K562 (cell line): ENCODE measurements around the gene ENOSF1. TPM values are rescaled to one million over a fixed set of nuclear protein-coding genes. Genes with fewer than 3 reads are reported as not detected.

ENCODE experiments used
- BCOR ChIP-seq: fragments of 450-650 bp; IDR thresholded peaks from 2 replicates; pipeline ENCODE4 v1.6.1; 2016
- BHLHE40 ChIP-seq: IDR thresholded peaks from 2 replicates; pipeline ENCODE4 v1.6.1; 2011; ENCODE audit warnings: low read length, improper control_type of control experiment
- CHD1 ChIP-seq: fragments of 200-600 bp; sonication (generic); IDR thresholded peaks from one replicate; pipeline ENCODE4 v1.6.1; 2012; ENCODE audit warnings: mild to moderate bottlenecking, moderate library complexity, low read length, inconsistent platforms
- GABPB1 ChIP-seq: sonication (generic); formaldehyde crosslinking; IDR thresholded peaks from 2 replicates; pipeline ENCODE4 v1.8.0; 2022; ENCODE audit warnings: mild to moderate bottlenecking, missing genetic modification reagents
- GATAD2B ChIP-seq: fragments of 450-650 bp; IDR thresholded peaks from 2 replicates; pipeline ENCODE4 v1.6.1; 2017; ENCODE audit warnings: mild to moderate bottlenecking, borderline replicate concordance
- HMG20A ChIP-seq: fragments of 450-650 bp; formaldehyde crosslinking; conservative IDR thresholded peaks from 2 replicates; pipeline ENCODE4 v1.4.0; 2020; ENCODE audit warnings: mild to moderate bottlenecking, mixed read lengths
- NFRKB ChIP-seq: fragments of 450-650 bp; IDR thresholded peaks from 2 replicates; pipeline ENCODE4 v1.6.1; 2016; ENCODE audit warnings: low read depth
- OTX1 ChIP-seq: fragments of 450-650 bp; formaldehyde crosslinking; IDR thresholded peaks from 2 replicates; pipeline ENCODE4 v1.4.0; 2022; ENCODE audit warnings: mild to moderate bottlenecking
- PHF20 ChIP-seq: fragments of 450-650 bp; IDR thresholded peaks from 2 replicates; pipeline ENCODE4 v1.6.1; 2018; ENCODE audit not compliant: partially characterized antibody
- POLR2B ChIP-seq: fragments of 450-650 bp; IDR thresholded peaks from 2 replicates; pipeline ENCODE4 v1.6.1; 2018; ENCODE audit warnings: low read depth; ENCODE audit not compliant: partially characterized antibody
- POLR2H ChIP-seq: IDR thresholded peaks from 2 replicates; pipeline ENCODE4 v1.6.1; 2016; ENCODE audit warnings: missing genetic modification characterization, low read depth, mild to moderate bottlenecking, control low read depth, missing compliant biosample characterization, moderate library complexity
- RBBP5 ChIP-seq: fragments of 200-600 bp; sonication (generic); IDR thresholded peaks from 2 replicates; pipeline ENCODE4 v1.6.1; 2012; ENCODE audit warnings: borderline replicate concordance, mild to moderate bottlenecking, low read length, control low read depth, inconsistent platforms; ENCODE audit not compliant: insufficient read depth, poor library complexity, severe bottlenecking
- SAP30 ChIP-seq: fragments of 200-600 bp; sonication (generic); IDR thresholded peaks from 2 replicates; pipeline ENCODE4 v1.6.1; 2012; ENCODE audit warnings: borderline replicate concordance, low read depth, mild to moderate bottlenecking, moderate library complexity, low read length, control low read depth, inconsistent platforms; ENCODE audit not compliant: insufficient read depth, poor library complexity, severe bottlenecking
- SMARCC2 ChIP-seq: fragments of 450-650 bp; IDR thresholded peaks from 2 replicates; pipeline ENCODE4 v1.6.1; 2017; ENCODE audit warnings: antibody characterized with exemption, moderate library complexity, mild to moderate bottlenecking, low read depth
- TBP ChIP-seq: optimal IDR thresholded peaks from 2 replicates; pipeline ENCODE3; 2011; ENCODE audit warnings: low read depth, low read length, improper control_type of control experiment
- ZFPM2 ChIP-seq: fragments of 250-450 bp; sonication (Bioruptor Pico); IDR thresholded peaks from 2 replicates; pipeline ENCODE4 v1.5.1; 2022; ENCODE audit warnings: mild to moderate bottlenecking
- ZNF12 ChIP-seq: sonication (generic); formaldehyde crosslinking; IDR thresholded peaks from 2 replicates; pipeline ENCODE4 v1.4.0; 2020; ENCODE audit warnings: mild to moderate bottlenecking, missing genetic modification reagents
- ZNF24 ChIP-seq: fragments of 450-650 bp; IDR thresholded peaks from 2 replicates; pipeline ENCODE4 v1.6.1; 2016
- ZNF263 ChIP-seq: sonication (generic); formaldehyde crosslinking; IDR thresholded peaks from 2 replicates; pipeline ENCODE4 v1.8.0; 2022; ENCODE audit warnings: mild to moderate bottlenecking, missing genetic modification reagents, borderline replicate concordance
- ZNF311 ChIP-seq: fragments of 250-450 bp; sonication (Bioruptor Pico); IDR thresholded peaks from 2 replicates; pipeline ENCODE4 v1.4.0; 2020; ENCODE audit warnings: mild to moderate bottlenecking, moderate library complexity
- polyA plus RNA-seq, 8 experiments: library from polyadenylated mRNA; depleted of rRNA in 4 of 8; stranded (reverse) in 5 of 8; unstranded in 3 of 8; fragments of >200 nt; fragmentation: Nextera tagmentation in 2 of 8; fragmentation: Illumina TruSeq in 1 of 8; extraction: Ambion mirVana in 2 of 8; extraction: Trizol in 1 of 8; gene quantifications; 2 replicates each; pipeline versions ENCODE4 v1.2.1 to v1.2.3, GENCODE V29; 2011 to 2014; ENCODE audit warnings: inconsistent platforms in 1 of 8, missing spikeins in 1 of 8
- total RNA-seq, 7 experiments: library from RNA; depleted of rRNA in 6 of 7; stranded (reverse); fragments of >200 nt in 6 of 7; fragmentation: Illumina TruSeq in 2 of 7; extraction: Trizol in 2 of 7; gene quantifications; 2 replicates each; pipeline versions ENCODE4 v1.2.1 to v1.2.3, GENCODE V29; 2011 to 2021; ENCODE audit warnings: low replicate concordance in 1 of 7
- TF ChIP-seq, protein P1 (sequence below): fragments of 450-650 bp; IDR thresholded peaks from 2 replicates; pipeline ENCODE4 v1.6.1; 2018; ENCODE audit not compliant: partially characterized antibody
- TF ChIP-seq, protein P2 (sequence below): sonication (generic); formaldehyde crosslinking; IDR thresholded peaks from 2 replicates; pipeline ENCODE4 v1.8.0; 2022; ENCODE audit warnings: missing genetic modification reagents, mild to moderate bottlenecking, moderate library complexity, borderline replicate concordance
- TF ChIP-seq, protein P3 (sequence below): fragments of 250-450 bp; sonication (Bioruptor Pico); IDR thresholded peaks from 2 replicates; pipeline ENCODE4 v1.5.0; 2021

ENOSF1 gene
- total and polyA plus RNA-seq, 9 of the 15 experiments (the other 6 are each of a cell fraction or from before 2014, with no cell fraction given): 15.5 to 66.4 (median 46.5) TPM

DNA sequence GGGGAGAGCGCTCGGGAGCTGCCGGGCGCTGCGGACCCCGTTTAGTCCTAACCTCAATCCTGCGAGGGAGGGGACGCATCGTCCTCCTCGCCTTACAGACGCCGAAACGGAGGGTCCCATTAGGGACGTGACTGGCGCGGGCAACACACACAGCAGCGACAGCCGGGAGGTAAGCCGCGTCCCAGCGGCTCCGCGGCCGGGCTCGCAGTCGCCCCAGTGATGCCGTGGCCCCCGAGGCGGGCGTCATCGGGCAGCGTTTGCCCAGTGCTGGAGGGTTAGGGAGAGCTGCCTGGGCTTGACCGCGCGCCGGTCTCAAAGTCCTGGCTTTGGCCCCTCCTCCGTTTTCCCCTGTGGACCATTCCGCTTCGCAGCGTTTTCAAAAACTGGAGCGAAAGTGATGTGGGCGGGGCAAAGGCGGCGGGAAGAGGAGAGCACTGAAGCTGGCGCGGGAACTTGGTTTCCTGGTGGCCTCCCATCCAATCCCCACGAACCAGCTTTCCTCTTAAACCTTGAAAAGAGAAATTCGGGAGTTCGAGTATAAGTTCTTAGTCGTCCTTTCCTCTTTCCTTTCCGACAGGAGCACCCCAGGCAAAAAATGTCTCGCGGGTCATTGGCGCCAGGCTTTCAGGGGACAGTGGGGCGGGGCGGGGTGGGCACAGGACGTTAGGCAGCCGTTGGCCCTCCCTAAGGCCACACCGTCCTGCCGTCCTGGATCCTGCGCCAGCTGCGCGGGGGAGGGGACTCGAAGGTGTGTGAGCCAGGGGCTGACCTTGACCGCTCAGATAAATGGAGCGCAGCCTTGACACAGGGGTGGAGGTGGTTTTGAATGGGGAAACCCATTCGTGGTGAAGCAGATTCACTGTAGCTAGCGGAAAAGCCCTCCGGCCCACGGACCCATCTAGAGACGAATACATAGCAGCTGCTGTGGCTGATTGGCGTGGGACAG is 54.2 kb downstream of the ENOSF1 start (continued):
- TF ChIP-seq PHF20 (peak; percentile 54), CHD1 (peak; percentile 75), ZNF12 (CRISPR knock-in tag) (peak; percentile 2; the same call in 1 of the 2 replicates), TBP (peak; percentile 87), ZNF263 (no peak), NFRKB (peak; percentile 48), ZNF24 (peak; percentile 6; the same call in 1 of the 2 replicates), HMG20A (no peak), SMARCC2 (peak; percentile 40; the same call in 1 of the 2 replicates), GATAD2B (peak; percentile 26; the same call in 1 of the 2 replicates), RBBP5 (peak; percentile 88), BHLHE40 (peak; percentile 28; the same call in 1 of the 2 replicates), GABPB1 (CRISPR knock-in tag) (peak; percentile 74), SAP30 (peak; percentile 93), OTX1 (0 out of 2 replicates have a peak, but pooled peaks have one; percentile 4), ZNF311 (CRISPR knock-in tag) (no peak), BCOR (peak; percentile 45; the same call in 1 of the 2 replicates), POLR2H (peak; percentile 92), ZFPM2 (CRISPR knock-in tag) (no peak), POLR2B (peak; percentile 92)
- TF ChIP-seq, protein P1, sequence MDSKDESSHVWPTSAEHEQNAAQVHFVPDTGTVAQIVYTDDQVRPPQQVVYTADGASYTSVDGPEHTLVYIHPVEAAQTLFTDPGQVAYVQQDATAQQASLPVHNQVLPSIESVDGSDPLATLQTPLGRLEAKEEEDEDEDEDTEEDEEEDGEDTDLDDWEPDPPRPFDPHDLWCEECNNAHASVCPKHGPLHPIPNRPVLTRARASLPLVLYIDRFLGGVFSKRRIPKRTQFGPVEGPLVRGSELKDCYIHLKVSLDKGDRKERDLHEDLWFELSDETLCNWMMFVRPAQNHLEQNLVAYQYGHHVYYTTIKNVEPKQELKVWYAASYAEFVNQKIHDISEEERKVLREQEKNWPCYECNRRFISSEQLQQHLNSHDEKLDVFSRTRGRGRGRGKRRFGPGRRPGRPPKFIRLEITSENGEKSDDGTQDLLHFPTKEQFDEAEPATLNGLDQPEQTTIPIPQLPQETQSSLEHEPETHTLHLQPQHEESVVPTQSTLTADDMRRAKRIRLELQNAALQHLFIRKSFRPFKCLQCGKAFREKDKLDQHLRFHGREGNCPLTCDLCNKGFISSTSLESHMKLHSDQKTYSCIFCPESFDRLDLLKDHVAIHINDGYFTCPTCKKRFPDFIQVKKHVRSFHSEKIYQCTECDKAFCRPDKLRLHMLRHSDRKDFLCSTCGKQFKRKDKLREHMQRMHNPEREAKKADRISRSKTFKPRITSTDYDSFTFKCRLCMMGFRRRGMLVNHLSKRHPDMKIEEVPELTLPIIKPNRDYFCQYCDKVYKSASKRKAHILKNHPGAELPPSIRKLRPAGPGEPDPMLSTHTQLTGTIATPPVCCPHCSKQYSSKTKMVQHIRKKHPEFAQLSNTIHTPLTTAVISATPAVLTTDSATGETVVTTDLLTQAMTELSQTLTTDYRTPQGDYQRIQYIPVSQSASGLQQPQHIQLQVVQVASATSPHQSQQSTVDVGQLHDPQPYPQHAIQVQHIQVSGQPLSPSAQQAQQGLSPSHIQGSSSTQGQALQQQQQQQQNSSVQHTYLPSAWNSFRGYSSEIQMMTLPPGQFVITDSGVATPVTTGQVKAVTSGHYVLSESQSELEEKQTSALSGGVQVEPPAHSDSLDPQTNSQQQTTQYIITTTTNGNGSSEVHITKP: peak; percentile 99
- TF ChIP-seq, protein P2, sequence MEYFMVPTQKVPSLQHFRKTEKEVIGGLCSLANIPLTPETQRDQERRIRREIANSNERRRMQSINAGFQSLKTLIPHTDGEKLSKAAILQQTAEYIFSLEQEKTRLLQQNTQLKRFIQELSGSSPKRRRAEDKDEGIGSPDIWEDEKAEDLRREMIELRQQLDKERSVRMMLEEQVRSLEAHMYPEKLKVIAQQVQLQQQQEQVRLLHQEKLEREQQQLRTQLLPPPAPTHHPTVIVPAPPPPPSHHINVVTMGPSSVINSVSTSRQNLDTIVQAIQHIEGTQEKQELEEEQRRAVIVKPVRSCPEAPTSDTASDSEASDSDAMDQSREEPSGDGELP (CRISPR knock-in tag): peak; percentile 79
- TF ChIP-seq, protein P3, sequence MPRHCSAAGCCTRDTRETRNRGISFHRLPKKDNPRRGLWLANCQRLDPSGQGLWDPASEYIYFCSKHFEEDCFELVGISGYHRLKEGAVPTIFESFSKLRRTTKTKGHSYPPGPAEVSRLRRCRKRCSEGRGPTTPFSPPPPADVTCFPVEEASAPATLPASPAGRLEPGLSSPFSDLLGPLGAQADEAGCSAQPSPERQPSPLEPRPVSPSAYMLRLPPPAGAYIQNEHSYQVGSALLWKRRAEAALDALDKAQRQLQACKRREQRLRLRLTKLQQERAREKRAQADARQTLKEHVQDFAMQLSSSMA (CRISPR knock-in tag): no peak
